DMS114 treated with DMSO at 0.1 percent for 48 hours (cell line): ENCODE data around the gene BCL2L12.
"Not testable (repeated sequence)": the region's sequence is repeated elsewhere in the genome, so short reads cannot be mapped to it uniquely, and the experiment has no call there.

Source experiments
- DNase-seq: peaks from one replicate; lab custom pipeline; 2025; ENCODE audit not compliant: unreplicated experiment; lab: John Stamatoyannopoulos, UW

Gene BCL2L12

GRCh38 chr19:49665351-49666119, at the start of gene BCL2L12, which contains the start of gene IRF3:
TSS of gene BCL2L12 (plus strand) at chr19:49665933. CDS start at chr19:49666693, 760 bp downstream.
TSS of gene IRF3 (minus strand) at chr19:49665857. CDS start at chr19:49664838, 1,019 bp downstream.
- DNase-seq, result peak; percentile 78

GRCh38 chr19:49616532-49616931, 49.2 kb upstream of the BCL2L12 start:
- no peak for DNase-seq

- DNase-seq, result no peak
Measured at GRCh38 chr19:49616945-49617344, 48.8 kb upstream of the BCL2L12 start.

GRCh38 chr19:49617860-49618259, 47.9 kb upstream of the BCL2L12 start:
- not testable (repeated sequence) for DNase-seq

GRCh38 chr19:49624967-49625910, 40.5 kb upstream of the BCL2L12 start:
- DNase-seq, result no peak

GRCh38 chr19:49626226-49626625, 39.5 kb upstream of the BCL2L12 start:
- no peak for DNase-seq

GRCh38 chr19:49629659-49630058, 36.1 kb upstream of the BCL2L12 start:
- no peak for DNase-seq

GRCh38 chr19:49631014-49631588, 34.6 kb upstream of the BCL2L12 start:
- peak; percentile 13 for DNase-seq

GRCh38 chr19:49631610-49632192, 34.0 kb upstream of the BCL2L12 start:
- DNase-seq, result no peak

GRCh38 chr19:49632576-49632975, 33.2 kb upstream of the BCL2L12 start:
- no peak for DNase-seq

- DNase-seq, result not testable (repeated sequence)
Measured at GRCh38 chr19:49633273-49633672, 32.5 kb upstream of the BCL2L12 start.

- no peak for DNase-seq
Measured at GRCh38 chr19:49635530-49636232, 30.1 kb upstream of the BCL2L12 start.

GRCh38 chr19:49636233-49636932, 29.4 kb upstream of the BCL2L12 start:
- DNase-seq, result no peak

- DNase-seq, result no peak
Measured at GRCh38 chr19:49637821-49638738, 27.7 kb upstream of the BCL2L12 start.

GRCh38 chr19:49639401-49640112, 26.2 kb upstream of the BCL2L12 start:
- no peak for DNase-seq

GRCh38 chr19:49640113-49640898, 25.4 kb upstream of the BCL2L12 start, which contains the start of gene RRAS:
TSS of gene RRAS (minus strand) at chr19:49640143. CDS start at chr19:49640098, 45 bp downstream.
- DNase-seq, result peak; percentile 97
